Mucosa of rectum (tissue), 2 donors: ENCODE data around the gene CEACAM3.
"Not testable (repeated sequence)": the region's sequence is repeated elsewhere in the genome, so short reads cannot be mapped to it uniquely, and the experiment has no call there.

ENCODE experiments used
- H3K27ac ChIP-seq, 2 donors: one replicate each; pipeline ENCODE4 v1.7.0; 2013; ENCODE audit warnings: inconsistent platforms in 2 of 2, low read depth in 2 of 2, low read length in 2 of 2
- H3K27me3 ChIP-seq, 2 donors: one replicate each; pipeline ENCODE4 v1.7.0; 2013; ENCODE audit warnings: low read length in 2 of 2; ENCODE audit not compliant: control insufficient read depth in 2 of 2, insufficient read depth in 2 of 2
- H3K36me3 ChIP-seq, 2 donors: one replicate each; pipeline ENCODE4 v1.7.0; 2013; ENCODE audit warnings: low read length in 2 of 2; ENCODE audit not compliant: control insufficient read depth in 2 of 2, insufficient read depth in 2 of 2
- H3K4me1 ChIP-seq, 2 donors: one replicate each; pipeline ENCODE4 v1.7.0; 2013; ENCODE audit warnings: low read length in 2 of 2, mild to moderate bottlenecking in 1 of 2; ENCODE audit not compliant: control insufficient read depth in 2 of 2, insufficient read depth in 2 of 2
- H3K4me3 ChIP-seq, 2 donors: one replicate each; pipeline ENCODE4 v1.7.0; 2013; ENCODE audit warnings: low read length in 2 of 2
- H3K9ac ChIP-seq, 2 donors: one replicate each; pipeline ENCODE4 v1.7.0; 2013; ENCODE audit warnings: low read length in 2 of 2, low read depth in 1 of 2, mild to moderate bottlenecking in 1 of 2
- H3K9me3 ChIP-seq, 2 donors: one replicate each; pipeline ENCODE4 v1.7.0; 2013; ENCODE audit warnings: low read length in 2 of 2; ENCODE audit not compliant: control insufficient read depth in 2 of 2
- donor health status: healthy.
- donor health status: Normal muscosa, but diverticular disease.

CEACAM3 gene

DNA sequence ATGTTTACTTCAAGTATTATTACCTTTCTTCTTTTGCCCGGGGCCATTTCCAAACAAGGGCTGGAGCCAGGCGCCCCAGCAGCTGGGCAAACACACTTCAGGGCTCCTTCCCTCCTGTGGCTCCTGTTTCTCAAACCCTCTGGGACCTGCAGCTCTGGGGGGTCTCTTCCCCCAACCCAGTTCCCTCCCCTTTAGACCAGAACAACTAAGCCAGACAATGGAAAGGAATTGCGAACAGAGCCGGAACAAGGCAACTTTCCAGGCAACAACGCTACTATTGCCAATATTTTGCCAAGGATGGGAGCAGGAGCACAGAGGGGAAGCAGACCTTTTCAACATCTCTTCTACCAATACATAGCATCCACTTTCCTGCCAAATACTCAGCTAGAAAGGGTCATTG, 7.3 kb upstream of the CEACAM3 start:
- H3K9me3 ChIP-seq, H3K9ac ChIP-seq, H3K36me3 ChIP-seq, H3K4me3 ChIP-seq, H3K27me3 ChIP-seq, H3K27ac ChIP-seq: not testable (repeated sequence)
- peaks cover 13 to 15% of the 10 kb centered on the region in 2 donors for H3K4me1 ChIP-seq

- Histone ChIP-seq H3K36me3 (no peaks in the 10 kb centered on the region), H3K4me1 (no peaks in the 10 kb centered on the region), H3K9me3 (no peaks in the 10 kb centered on the region), H3K27ac (no peak overlapping the region), H3K9ac (no peak overlapping the region), H3K27me3 (peaks cover 3 to 6% of the 10 kb centered on the region in 2 donors), H3K4me3 (no peak overlapping the region)
These were observed 3.6 kb upstream of the CEACAM3 start for GRCh38 chr19:41792513-41793413.

DNA sequence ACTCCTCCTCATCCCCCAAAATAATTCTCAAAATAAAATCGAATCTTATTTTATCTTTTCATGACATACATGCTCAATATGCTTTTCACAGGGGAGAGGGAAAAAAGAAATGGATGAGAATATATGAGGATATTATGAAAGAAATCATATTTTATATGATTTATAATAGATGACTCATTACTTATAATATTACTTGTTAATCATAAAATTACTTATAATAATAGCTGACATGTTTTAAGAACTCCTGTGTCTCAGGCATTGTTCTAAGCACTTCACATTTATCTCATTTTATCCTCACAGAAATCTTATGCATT, 3.0 kb upstream of the CEACAM3 start:
- H3K27ac ChIP-seq = no peak overlapping the region
- no peaks in the 10 kb centered on the region for H3K4me1 ChIP-seq
- no peaks in the 10 kb centered on the region for H3K9me3 ChIP-seq
- no peak overlapping the region for H3K4me3 ChIP-seq
- H3K36me3 ChIP-seq = no peaks in the 10 kb centered on the region
- H3K9ac ChIP-seq = no peak overlapping the region
- H3K27me3 ChIP-seq = peaks cover 3 to 6% of the 10 kb centered on the region in 2 donors

- H3K27me3 ChIP-seq = peaks cover 3 to 6% of the 10 kb centered on the region in 2 donors
- H3K27ac ChIP-seq = no peak overlapping the region
- no peaks in the 10 kb centered on the region for H3K9me3 ChIP-seq
- peaks cover 3 to 4% of the 10 kb centered on the region in 2 donors for H3K4me1 ChIP-seq
- no peak overlapping the region for H3K4me3 ChIP-seq
- H3K36me3 ChIP-seq = no peaks in the 10 kb centered on the region
- no peak overlapping the region for H3K9ac ChIP-seq
These were observed 1.3 kb upstream of the CEACAM3 start for GRCh38 chr19:41795031-41795461.

DNA sequence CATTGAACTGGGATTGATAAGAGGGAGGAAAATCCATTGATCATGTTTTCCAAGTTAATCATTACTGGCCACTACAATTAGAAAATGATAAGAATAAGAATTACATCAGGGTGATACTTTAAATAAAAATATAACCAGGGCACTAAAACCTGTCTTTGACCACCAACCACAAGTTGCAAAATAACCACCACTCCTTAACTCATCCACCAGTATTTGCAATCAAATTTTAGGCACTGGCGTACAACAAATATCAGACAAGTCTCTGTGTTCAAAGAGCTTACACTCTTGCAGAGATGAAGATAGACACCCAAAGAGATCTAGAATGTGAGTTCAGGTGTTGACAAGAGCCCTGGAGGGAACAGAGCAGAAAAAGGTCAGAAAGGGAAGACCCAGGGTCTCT, 514 bp downstream of the CEACAM3 start:
- H3K4me1 ChIP-seq = peaks cover 6 to 9% of the 10 kb centered on the region in 2 donors
- H3K36me3 ChIP-seq = no peaks in the 10 kb centered on the region
- H3K4me3 ChIP-seq = no peak overlapping the region
- peaks cover 3 to 6% of the 10 kb centered on the region in 2 donors for H3K27me3 ChIP-seq
- H3K9ac ChIP-seq = no peak overlapping the region
- no peaks in the 10 kb centered on the region for H3K9me3 ChIP-seq
- H3K27ac ChIP-seq = no peak overlapping the region

DNA sequence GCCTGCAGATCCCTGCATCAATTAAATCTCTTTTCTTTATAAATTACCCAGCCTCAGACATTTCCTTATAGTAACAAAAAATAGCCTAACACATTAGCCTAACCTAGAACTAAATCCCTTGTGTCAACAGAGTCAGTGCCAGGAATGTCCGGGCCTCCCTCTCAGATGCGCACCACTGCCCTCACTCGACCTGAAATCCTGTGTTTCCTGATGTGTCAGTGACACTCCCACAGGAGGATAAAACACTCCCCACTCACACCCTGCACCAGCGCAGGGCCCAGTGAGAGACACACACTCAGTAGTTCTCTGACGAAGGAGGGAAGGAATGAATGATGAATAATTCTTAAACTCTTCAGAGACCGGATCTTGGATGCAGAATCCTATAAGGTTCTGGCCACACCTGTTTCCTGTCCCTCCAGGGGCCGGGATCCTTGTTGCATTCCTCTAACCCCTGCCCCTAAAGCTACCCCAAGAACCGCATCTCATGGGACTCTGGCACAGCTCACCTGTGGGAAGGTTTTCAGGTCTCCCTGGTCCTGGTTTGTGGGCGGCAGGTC, 3.1 kb downstream of the CEACAM3 start:
- H3K27me3 ChIP-seq = no peaks in the 10 kb centered on the region
- H3K4me1 ChIP-seq = peaks cover 6 to 19% of the 10 kb centered on the region in 2 donors
- H3K9me3 ChIP-seq = no peaks in the 10 kb centered on the region
- H3K4me3 ChIP-seq = no peak overlapping the region
- H3K36me3 ChIP-seq = no peaks in the 10 kb centered on the region
- no peak overlapping the region for H3K27ac ChIP-seq
- peak overlapping the region in 1 of 2 donors; percentile 29 for H3K9ac ChIP-seq

DNA sequence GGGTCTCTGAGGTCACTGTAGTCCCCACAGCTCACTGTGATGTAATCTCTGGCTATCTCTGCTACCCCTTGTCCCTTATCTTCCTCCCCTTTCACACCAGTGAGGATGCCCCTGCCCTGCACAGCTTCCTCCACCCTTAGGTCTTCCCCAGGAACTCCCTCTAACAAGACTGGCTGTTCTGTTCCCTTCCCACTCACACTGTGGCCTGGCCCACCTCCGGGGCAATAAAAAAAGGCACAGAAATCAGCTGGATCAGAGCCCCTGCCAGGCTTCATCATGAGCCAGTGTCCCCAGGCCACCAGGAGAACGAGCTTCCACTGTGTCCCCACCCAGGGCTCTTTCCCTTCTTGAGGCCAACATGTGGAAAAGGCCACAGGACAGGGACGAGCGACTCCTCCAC, 4.6 kb downstream of the CEACAM3 start:
- Histone ChIP-seq H3K4me3 (no peak overlapping the region), H3K9ac (no peak overlapping the region), H3K27ac (peak overlapping the region in 1 of 2 donors; percentile 32), H3K4me1 (peaks cover 6 to 19% of the 10 kb centered on the region in 2 donors), H3K36me3 (no peaks in the 10 kb centered on the region), H3K27me3 (no peaks in the 10 kb centered on the region), H3K9me3 (no peaks in the 10 kb centered on the region)

DNA sequence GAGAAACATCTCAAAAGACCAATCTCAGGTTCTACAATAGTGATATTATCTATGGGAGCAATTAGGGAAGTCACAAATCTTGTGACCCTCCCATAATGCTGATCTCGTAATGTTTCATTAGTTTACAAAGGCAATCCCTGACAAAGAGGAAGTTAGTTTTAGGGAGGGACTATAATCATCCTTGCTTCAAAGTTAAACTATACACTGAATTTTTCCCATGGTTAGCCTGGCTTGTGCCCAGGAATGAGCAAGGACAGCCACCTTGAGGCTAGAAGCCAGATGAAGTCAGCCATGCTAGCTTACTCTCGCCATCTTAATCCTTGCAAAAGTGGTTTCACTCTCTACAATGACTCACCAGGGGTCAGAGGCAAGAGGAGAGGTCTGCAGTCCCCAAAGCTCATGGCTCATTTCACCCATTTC, 5.4 kb downstream of the CEACAM3 start:
- peak overlapping the region in 1 of 2 donors; percentile 41 for H3K27ac ChIP-seq
- H3K4me1 ChIP-seq = peaks cover 6 to 19% of the 10 kb centered on the region in 2 donors
- no peak overlapping the region for H3K4me3 ChIP-seq
- H3K27me3 ChIP-seq = no peaks in the 10 kb centered on the region
- H3K36me3 ChIP-seq = no peaks in the 10 kb centered on the region
- no peaks in the 10 kb centered on the region for H3K9me3 ChIP-seq
- no peak overlapping the region for H3K9ac ChIP-seq

GRCh38 chr19:41802770-41803169, 6.4 kb downstream of the CEACAM3 start:
- Histone ChIP-seq H3K9ac (no peak overlapping the region), H3K27me3 (no peaks in the 10 kb centered on the region), H3K4me1 (peaks cover 6 to 19% of the 10 kb centered on the region in 2 donors), H3K9me3 (no peaks in the 10 kb centered on the region), H3K36me3 (no peaks in the 10 kb centered on the region), H3K27ac (no peak overlapping the region), H3K4me3 (no peak overlapping the region)

- no peaks in the 10 kb centered on the region for H3K9me3 ChIP-seq
- H3K27ac ChIP-seq = no peak overlapping the region
- H3K4me3 ChIP-seq = no peak overlapping the region
- H3K27me3 ChIP-seq = no peaks in the 10 kb centered on the region
- H3K9ac ChIP-seq = no peak overlapping the region
- H3K36me3 ChIP-seq = no peaks in the 10 kb centered on the region
- peaks cover 3 to 15% of the 10 kb centered on the region in 2 donors for H3K4me1 ChIP-seq
These were observed 7.9 kb downstream of the CEACAM3 start for GRCh38 chr19:41804336-41804735.
